ENCODE results near the gene MAPK10. TPM values are rescaled to one million over a fixed set of nuclear protein-coding genes. Genes with fewer than 3 reads are reported as not detected.
"Not testable (repeated sequence)": the region's sequence is repeated elsewhere in the genome, so short reads cannot be mapped to it uniquely, and the experiment has no call there.

Gene MAPK10
- polyA plus RNA-seq, 2 donors = 1.4 to 1.5 TPM

DNA sequence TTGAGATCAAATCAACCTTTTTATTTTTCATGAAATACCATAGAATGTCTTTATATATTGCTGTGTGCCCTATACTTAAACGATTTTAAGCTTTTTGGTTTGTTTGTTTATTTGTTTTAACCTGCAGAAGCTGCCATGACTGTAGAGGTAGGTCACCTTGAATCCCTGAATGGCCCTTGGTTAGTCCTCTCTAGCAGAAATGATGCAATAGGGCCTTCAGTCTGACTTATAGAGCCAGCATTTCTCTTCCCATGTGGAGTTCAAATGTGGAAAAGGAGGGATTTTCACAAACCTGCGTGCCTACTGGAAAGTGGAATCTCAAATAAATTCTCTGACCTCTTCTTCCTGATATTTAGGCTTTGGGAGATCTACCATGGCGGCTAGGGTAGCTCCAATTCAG lies 327.9 kb downstream of the MAPK10 start:
- Histone ChIP-seq H3K27ac (ENCODE audit: low read depth in 2 of 2, low read length in 1 of 2) (no peak overlapping the region), H3K9me3 (ENCODE audit: control insufficient read depth in 2 of 2, insufficient read depth in 1 of 2, low read depth in 1 of 2, low read length in 1 of 2) (no peaks in the 10 kb centered on the region)

GRCh38 chr4:86026720-86027119 lies 333.1 kb downstream of the MAPK10 start:
- Histone ChIP-seq H3K36me3 (ENCODE audit: control insufficient read depth in 2 of 2, insufficient read depth in 2 of 2, low read length in 1 of 2) (no peaks in the 10 kb centered on the region), H3K4me3 (ENCODE audit: low read depth in 1 of 2, low read length in 2 of 2) (no peak overlapping the region), H3K27me3 (ENCODE audit: control insufficient read depth in 1 of 2, insufficient read depth in 2 of 2, low read length in 2 of 2) (no peaks in the 10 kb centered on the region), H3K9me3 (ENCODE audit: control insufficient read depth in 2 of 2, insufficient read depth in 1 of 2, low read depth in 1 of 2, low read length in 1 of 2) (no peaks in the 10 kb centered on the region), H3K27ac (ENCODE audit: low read depth in 2 of 2, low read length in 1 of 2) (no peak overlapping the region), H3K4me1 (ENCODE audit: control insufficient read depth in 2 of 2, insufficient read depth in 2 of 2, low read length in 1 of 2) (no peaks in the 10 kb centered on the region)
- 84 to 85% methylated on average over 8 of the region's 8 CpGs for WGBS, 2 donors

More for the DNA sequence above, 327.9 kb downstream of the MAPK10 start:
- WGBS, 2 donors = 84 to 88% methylated on average over 3 of the region's 3 CpGs
- H3K4me1 ChIP-seq (ENCODE audit: control insufficient read depth in 2 of 2, insufficient read depth in 2 of 2, low read length in 1 of 2) = no peaks in the 10 kb centered on the region
- H3K36me3 ChIP-seq (ENCODE audit: control insufficient read depth in 2 of 2, insufficient read depth in 2 of 2, low read length in 1 of 2) = no peaks in the 10 kb centered on the region
- H3K4me3 ChIP-seq (ENCODE audit: low read depth in 1 of 2, low read length in 2 of 2) = no peak overlapping the region
- H3K27me3 ChIP-seq (ENCODE audit: control insufficient read depth in 1 of 2, insufficient read depth in 2 of 2, low read length in 2 of 2) = no peaks in the 10 kb centered on the region

DNA sequence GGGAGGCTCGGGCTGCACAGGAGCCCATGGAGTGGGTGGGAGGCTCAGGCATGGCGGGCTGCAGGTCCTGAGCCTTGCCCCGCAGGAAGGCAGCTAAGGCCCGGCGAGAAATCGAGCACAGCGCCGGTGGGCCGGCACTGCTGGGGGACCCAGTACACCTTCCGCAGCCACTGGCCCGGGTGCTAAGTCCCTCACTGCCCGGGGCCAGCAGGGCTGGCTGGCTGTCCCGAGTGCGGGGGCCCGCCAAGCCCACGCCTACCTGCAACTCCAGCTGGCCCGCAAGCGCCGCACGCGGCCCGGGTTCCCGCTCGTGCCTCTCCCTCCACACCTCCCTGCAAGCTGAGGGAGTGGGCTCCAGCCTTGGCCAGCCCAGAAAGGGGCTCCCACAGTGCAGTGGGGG lies 338.2 kb downstream of the MAPK10 start:
- H3K27me3 ChIP-seq (ENCODE audit: control insufficient read depth in 1 of 2, insufficient read depth in 2 of 2, low read length in 2 of 2); H3K27ac ChIP-seq (ENCODE audit: low read depth in 2 of 2, low read length in 1 of 2); H3K9me3 ChIP-seq (ENCODE audit: control insufficient read depth in 2 of 2, insufficient read depth in 1 of 2, low read depth in 1 of 2, low read length in 1 of 2); H3K4me3 ChIP-seq (ENCODE audit: low read depth in 1 of 2, low read length in 2 of 2); H3K4me1 ChIP-seq (ENCODE audit: control insufficient read depth in 2 of 2, insufficient read depth in 2 of 2, low read length in 1 of 2); H3K36me3 ChIP-seq (ENCODE audit: control insufficient read depth in 2 of 2, insufficient read depth in 2 of 2, low read length in 1 of 2): not testable (repeated sequence)
- 97% methylated on average over 14 to 24 of the region's 24 CpGs for WGBS, 2 donors

DNA sequence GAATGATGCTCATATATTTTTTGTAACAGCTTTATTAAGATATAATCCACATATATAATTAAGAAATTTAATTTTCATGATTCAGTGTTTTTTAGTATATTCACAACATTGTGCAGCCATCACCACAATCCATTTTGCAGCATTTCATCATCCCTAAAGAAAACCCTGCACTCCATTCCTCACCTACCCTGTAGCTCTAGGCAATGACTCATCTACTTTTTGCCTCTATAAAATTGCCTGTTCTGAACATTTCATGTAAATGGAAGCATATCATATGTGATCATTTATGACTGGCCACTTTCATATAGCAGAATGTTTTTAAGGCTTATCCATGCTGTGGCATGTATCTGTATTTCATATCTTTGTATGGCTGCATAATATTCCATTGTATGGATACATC lies 339.9 kb downstream of the MAPK10 start:
- H3K9me3 ChIP-seq (ENCODE audit: control insufficient read depth in 2 of 2, insufficient read depth in 1 of 2, low read depth in 1 of 2, low read length in 1 of 2) = no peaks in the 10 kb centered on the region
- no peaks in the 10 kb centered on the region for H3K36me3 ChIP-seq (ENCODE audit: control insufficient read depth in 2 of 2, insufficient read depth in 2 of 2, low read length in 1 of 2)
- H3K4me3 ChIP-seq (ENCODE audit: low read depth in 1 of 2, low read length in 2 of 2) = no peak overlapping the region
- no peaks in the 10 kb centered on the region for H3K4me1 ChIP-seq (ENCODE audit: control insufficient read depth in 2 of 2, insufficient read depth in 2 of 2, low read length in 1 of 2)
- H3K27me3 ChIP-seq (ENCODE audit: control insufficient read depth in 1 of 2, insufficient read depth in 2 of 2, low read length in 2 of 2) = no peaks in the 10 kb centered on the region
- H3K27ac ChIP-seq (ENCODE audit: low read depth in 2 of 2, low read length in 1 of 2) = no peak overlapping the region

DNA sequence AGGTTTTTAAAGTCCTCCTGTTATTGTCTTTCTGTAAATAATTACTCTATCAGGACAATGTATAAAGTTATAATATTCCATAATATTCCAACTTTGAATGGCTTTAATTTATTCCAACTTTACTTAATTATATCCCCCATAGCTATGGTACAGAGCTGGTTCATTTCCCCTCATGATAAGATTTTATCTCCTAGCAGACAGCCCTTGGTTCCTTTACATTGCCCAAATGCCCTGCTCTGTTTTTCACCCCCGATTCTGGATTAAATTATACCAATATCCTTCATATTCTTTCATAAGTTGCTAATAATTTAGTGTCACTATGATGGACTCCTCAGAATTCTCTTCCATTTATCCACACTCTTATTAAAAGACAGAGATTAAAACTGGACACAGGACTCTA lies 340.5 kb downstream of the MAPK10 start:
- Histone ChIP-seq H3K9me3 (ENCODE audit: control insufficient read depth in 2 of 2, insufficient read depth in 1 of 2, low read depth in 1 of 2, low read length in 1 of 2) (no peaks in the 10 kb centered on the region), H3K4me3 (ENCODE audit: low read depth in 1 of 2, low read length in 2 of 2) (no peak overlapping the region), H3K27ac (ENCODE audit: low read depth in 2 of 2, low read length in 1 of 2) (no peak overlapping the region), H3K4me1 (ENCODE audit: control insufficient read depth in 2 of 2, insufficient read depth in 2 of 2, low read length in 1 of 2) (no peaks in the 10 kb centered on the region), H3K27me3 (ENCODE audit: control insufficient read depth in 1 of 2, insufficient read depth in 2 of 2, low read length in 2 of 2) (no peaks in the 10 kb centered on the region), H3K36me3 (ENCODE audit: control insufficient read depth in 2 of 2, insufficient read depth in 2 of 2, low read length in 1 of 2) (no peaks in the 10 kb centered on the region)
- 87 to 90% methylated on average over 1 of the region's 1 CpG for WGBS, 2 donors

DNA sequence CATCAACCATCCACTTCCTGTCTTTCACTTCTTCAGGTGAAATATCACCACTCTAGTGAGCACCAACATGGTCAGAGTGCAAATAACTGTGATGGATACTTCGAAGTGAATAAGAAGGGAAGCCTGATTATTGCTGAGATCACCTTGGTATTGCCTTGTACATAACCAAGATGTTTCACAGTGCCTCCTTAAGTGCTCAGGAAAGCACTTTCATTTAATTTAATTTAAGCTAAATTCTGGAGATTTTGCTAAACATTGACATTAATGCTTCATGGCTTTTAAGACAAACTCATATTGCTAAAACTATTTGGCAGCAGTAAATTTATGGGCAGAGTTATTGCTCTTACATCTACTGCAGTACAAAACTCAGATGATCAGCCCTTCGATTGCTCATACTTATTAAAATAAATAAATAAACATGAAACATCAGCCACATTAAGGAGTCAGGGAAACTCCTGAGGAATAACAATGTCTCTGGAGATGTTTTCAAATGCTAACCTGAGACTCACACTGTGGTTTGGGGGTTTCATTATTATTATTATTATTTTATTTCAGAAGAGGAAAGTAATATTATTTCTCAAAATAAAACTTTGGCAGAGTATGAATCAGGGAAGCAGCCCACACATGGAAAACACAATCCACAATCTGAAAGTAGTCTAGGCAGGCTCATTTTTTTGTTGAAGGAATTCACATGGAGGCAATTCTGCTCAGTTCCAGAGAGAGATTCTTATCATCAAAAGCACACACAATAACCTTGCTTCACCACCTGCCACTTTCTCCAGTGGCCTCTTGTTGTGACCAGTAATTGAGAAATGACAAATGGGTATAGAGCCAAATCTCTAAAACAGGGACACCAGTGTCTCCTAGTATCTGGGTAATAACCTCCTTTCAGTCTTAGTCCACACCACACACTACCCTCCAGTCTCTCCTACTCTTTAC lies 344.2 kb downstream of the MAPK10 start:
- Histone ChIP-seq H3K27ac (ENCODE audit: low read depth in 2 of 2, low read length in 1 of 2) (no peak overlapping the region), H3K4me3 (ENCODE audit: low read depth in 1 of 2, low read length in 2 of 2) (no peak overlapping the region), H3K9me3 (ENCODE audit: control insufficient read depth in 2 of 2, insufficient read depth in 1 of 2, low read depth in 1 of 2, low read length in 1 of 2) (no peaks in the 10 kb centered on the region), H3K36me3 (ENCODE audit: control insufficient read depth in 2 of 2, insufficient read depth in 2 of 2, low read length in 1 of 2) (no peaks in the 10 kb centered on the region), H3K27me3 (ENCODE audit: control insufficient read depth in 1 of 2, insufficient read depth in 2 of 2, low read length in 2 of 2) (no peaks in the 10 kb centered on the region), H3K4me1 (ENCODE audit: control insufficient read depth in 2 of 2, insufficient read depth in 2 of 2, low read length in 1 of 2) (no peaks in the 10 kb centered on the region)
- WGBS, 2 donors = 79 to 91% methylated on average over 2 of the region's 2 CpGs

GRCh38 chr4:86014599-86014998 lies 345.3 kb downstream of the MAPK10 start:
- Histone ChIP-seq H3K4me1 (ENCODE audit: control insufficient read depth in 2 of 2, insufficient read depth in 2 of 2, low read length in 1 of 2) (no peaks in the 10 kb centered on the region), H3K36me3 (ENCODE audit: control insufficient read depth in 2 of 2, insufficient read depth in 2 of 2, low read length in 1 of 2) (no peaks in the 10 kb centered on the region), H3K27ac (ENCODE audit: low read depth in 2 of 2, low read length in 1 of 2) (no peak overlapping the region), H3K4me3 (ENCODE audit: low read depth in 1 of 2, low read length in 2 of 2) (no peak overlapping the region), H3K9me3 (ENCODE audit: control insufficient read depth in 2 of 2, insufficient read depth in 1 of 2, low read depth in 1 of 2, low read length in 1 of 2) (no peaks in the 10 kb centered on the region), H3K27me3 (ENCODE audit: control insufficient read depth in 1 of 2, insufficient read depth in 2 of 2, low read length in 2 of 2) (no peaks in the 10 kb centered on the region)
- 82 to 84% methylated on average over 5 of the region's 5 CpGs for WGBS, 2 donors

DNA sequence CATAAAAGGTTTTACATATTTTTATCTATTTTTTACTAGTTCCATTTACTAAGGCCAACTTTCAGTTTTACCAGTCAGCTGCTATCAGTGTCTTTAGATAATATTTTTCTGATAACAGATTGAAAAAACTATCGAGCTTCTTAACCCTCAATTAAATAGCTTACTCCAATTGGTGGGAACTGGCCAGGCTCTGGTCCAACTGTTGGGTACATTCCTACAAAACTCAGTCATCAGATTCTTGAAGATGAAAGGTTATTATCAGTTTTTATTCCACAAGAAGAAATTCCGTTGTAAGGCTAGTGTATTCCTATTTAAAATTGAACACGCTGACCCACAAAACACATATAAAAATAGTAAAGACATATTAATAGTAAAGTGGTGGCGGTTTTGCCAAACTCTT lies 346.2 kb downstream of the MAPK10 start:
- Histone ChIP-seq H3K27me3 (ENCODE audit: control insufficient read depth in 1 of 2, insufficient read depth in 2 of 2, low read length in 2 of 2) (no peaks in the 10 kb centered on the region), H3K4me1 (ENCODE audit: control insufficient read depth in 2 of 2, insufficient read depth in 2 of 2, low read length in 1 of 2) (no peaks in the 10 kb centered on the region), H3K27ac (ENCODE audit: low read depth in 2 of 2, low read length in 1 of 2) (no peak overlapping the region), H3K4me3 (ENCODE audit: low read depth in 1 of 2, low read length in 2 of 2) (no peak overlapping the region), H3K9me3 (ENCODE audit: control insufficient read depth in 2 of 2, insufficient read depth in 1 of 2, low read depth in 1 of 2, low read length in 1 of 2) (no peaks in the 10 kb centered on the region), H3K36me3 (ENCODE audit: control insufficient read depth in 2 of 2, insufficient read depth in 2 of 2, low read length in 1 of 2) (no peaks in the 10 kb centered on the region)
- WGBS, 2 donors = 74 to 76% methylated on average over 4 of the region's 4 CpGs

DNA sequence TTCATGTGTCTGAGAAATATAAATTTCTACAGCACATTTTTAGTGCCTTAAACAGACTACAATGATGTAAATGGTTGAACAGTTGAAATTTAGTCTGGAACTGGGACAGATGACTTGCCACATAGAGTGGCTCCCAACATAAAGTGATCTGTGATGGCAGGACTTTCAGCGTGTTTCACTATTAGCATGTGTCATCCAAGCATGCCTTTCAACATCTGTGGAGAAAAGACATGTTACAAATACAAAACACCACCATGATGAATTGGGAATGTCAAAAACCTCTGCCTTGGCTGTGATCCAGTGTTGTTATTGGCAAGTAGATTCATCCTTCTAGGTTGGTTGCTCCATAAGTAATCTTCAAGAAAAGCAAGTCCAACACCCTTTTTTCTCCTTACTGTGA lies 348.7 kb downstream of the MAPK10 start:
- 29 to 48% methylated on average over 1 of the region's 1 CpG for WGBS, 2 donors

DNA sequence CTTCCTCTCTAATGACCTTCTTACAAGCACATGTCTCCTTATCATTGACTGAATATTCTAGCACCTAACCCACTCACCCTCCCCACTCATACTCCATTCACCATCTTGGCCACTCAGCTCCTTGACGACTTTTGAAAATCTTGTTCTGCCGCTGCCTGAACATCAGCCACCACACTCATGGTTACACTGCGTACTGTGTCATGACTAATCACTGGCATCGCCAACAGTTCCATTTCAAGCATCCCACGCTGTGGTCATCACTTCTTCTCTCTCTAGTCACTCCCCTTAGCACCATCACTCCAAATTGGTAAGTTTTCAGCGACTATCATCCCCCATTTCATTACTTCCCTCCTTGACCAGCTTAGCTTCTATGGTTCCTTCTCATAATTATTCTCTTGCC lies 352.8 kb downstream of the MAPK10 start:
- H3K27ac ChIP-seq (ENCODE audit: low read depth in 2 of 2, low read length in 1 of 2) = no peak overlapping the region
- H3K36me3 ChIP-seq (ENCODE audit: control insufficient read depth in 2 of 2, insufficient read depth in 2 of 2, low read length in 1 of 2) = no peaks in the 10 kb centered on the region
- H3K9me3 ChIP-seq (ENCODE audit: control insufficient read depth in 2 of 2, insufficient read depth in 1 of 2, low read depth in 1 of 2, low read length in 1 of 2) = no peaks in the 10 kb centered on the region
- WGBS, 2 donors = 87 to 92% methylated on average over 6 of the region's 6 CpGs
- H3K4me3 ChIP-seq (ENCODE audit: low read depth in 1 of 2, low read length in 2 of 2) = no peak overlapping the region
- H3K27me3 ChIP-seq (ENCODE audit: control insufficient read depth in 1 of 2, insufficient read depth in 2 of 2, low read length in 2 of 2) = no peaks in the 10 kb centered on the region
- no peaks in the 10 kb centered on the region for H3K4me1 ChIP-seq (ENCODE audit: control insufficient read depth in 2 of 2, insufficient read depth in 2 of 2, low read length in 1 of 2)

More for the DNA sequence above, 348.7 kb downstream of the MAPK10 start:
- Histone ChIP-seq H3K4me3 (ENCODE audit: low read depth in 1 of 2, low read length in 2 of 2) (no peak overlapping the region), H3K27ac (ENCODE audit: low read depth in 2 of 2, low read length in 1 of 2) (no peak overlapping the region), H3K27me3 (ENCODE audit: control insufficient read depth in 1 of 2, insufficient read depth in 2 of 2, low read length in 2 of 2) (no peaks in the 10 kb centered on the region), H3K9me3 (ENCODE audit: control insufficient read depth in 2 of 2, insufficient read depth in 1 of 2, low read depth in 1 of 2, low read length in 1 of 2) (no peaks in the 10 kb centered on the region), H3K36me3 (ENCODE audit: control insufficient read depth in 2 of 2, insufficient read depth in 2 of 2, low read length in 1 of 2) (no peaks in the 10 kb centered on the region), H3K4me1 (ENCODE audit: control insufficient read depth in 2 of 2, insufficient read depth in 2 of 2, low read length in 1 of 2) (no peaks in the 10 kb centered on the region)
